PC-9 (cell line): Measurements from ENCODE around the gene HELZ. TPM values are rescaled to one million over a fixed set of nuclear protein-coding genes. Genes with fewer than 3 reads are reported as not detected.

ENCODE experiments used
- BruUV-seq: library from RNA; stranded (reverse); fragments of 400-500 nt; replicated peaks from 2 replicates; lab custom pipeline; 2021; lab: Mats Ljungman, UMichigan
- CTCF ChIA-PET: fragments of 300-600 bp; sonication (Branson Sonifier 250); formaldehyde crosslinking; loops from one replicate; lab custom pipeline; 2022; ENCODE audit warnings: antibody characterized with exemption; lab: Charles Lee
- POLR2A ChIA-PET: fragments of 300-600 bp; sonication (Branson Sonifier 250); formaldehyde crosslinking; loops from one replicate; lab custom pipeline; 2022; ENCODE audit warnings: antibody characterized with exemption; ENCODE audit not compliant: unreplicated experiment; lab: Charles Lee
- DNase-seq, 2 experiments: peaks; one replicate each; pipeline versions ENCODE4 v3.0.0 to v3.0.0-alpha.2; 2015 to 2022; ENCODE audit warnings: mixed read lengths in 1 of 2
- H2AFZ ChIP-seq: fragments of 200-600 bp; sonication (generic); 2 replicates; pipeline ENCODE4 v1.8.1; 2017; ENCODE audit warnings: antibody characterized with exemption
- H3F3A ChIP-seq: fragments of 200-600 bp; sonication (generic); 2 replicates; pipeline ENCODE4 v1.8.1; 2017; ENCODE audit warnings: antibody characterized with exemption, mild to moderate bottlenecking, low read depth; ENCODE audit not compliant: insufficient read depth
- H3K27ac ChIP-seq: fragments of 200-600 bp; sonication (generic); 2 replicates; pipeline ENCODE4 v1.6.1; 2016; ENCODE audit warnings: mixed run types
- H3K27me3 ChIP-seq: fragments of 200-600 bp; sonication (generic); 2 replicates; pipeline ENCODE4 v1.6.1; 2016; ENCODE audit warnings: low read depth, mixed run types; ENCODE audit not compliant: insufficient read depth
- H3K36me3 ChIP-seq: fragments of 200-600 bp; sonication (generic); 2 replicates; pipeline ENCODE4 v1.6.1; 2016; ENCODE audit warnings: low read depth, mixed run types
- H3K4me1 ChIP-seq: fragments of 200-600 bp; sonication (generic); replicated peaks from 2 replicates; pipeline ENCODE4 v1.6.1; 2016; ENCODE audit warnings: mixed run types; ENCODE audit not compliant: insufficient read depth
- H3K4me2 ChIP-seq: fragments of 200-600 bp; sonication (generic); 2 replicates; pipeline ENCODE4 v1.6.1; 2017; ENCODE audit warnings: mixed run types
- H3K4me3 ChIP-seq: fragments of 200-600 bp; sonication (generic); 2 replicates; pipeline ENCODE4 v1.6.1; 2016; ENCODE audit warnings: mixed run types
- H3K79me2 ChIP-seq: fragments of 200-600 bp; sonication (generic); 2 replicates; pipeline ENCODE4 v1.6.1; 2017; ENCODE audit warnings: low read depth, mixed run types
- H3K9me2 ChIP-seq: fragments of 200-600 bp; sonication (generic); 2 replicates; pipeline ENCODE4 v1.8.1; 2017; ENCODE audit warnings: mild to moderate bottlenecking; ENCODE audit not compliant: insufficient read depth
- H3K9me3 ChIP-seq: fragments of 200-600 bp; sonication (generic); 2 replicates; pipeline ENCODE4 v1.8.1; 2016; ENCODE audit warnings: low read depth; ENCODE audit not compliant: insufficient read depth
- H4K20me1 ChIP-seq: fragments of 200-600 bp; sonication (generic); 2 replicates; pipeline ENCODE4 v1.8.1; 2017; ENCODE audit not compliant: insufficient read depth
- EZH2 ChIP-seq: fragments of 200-600 bp; sonication (generic); IDR thresholded peaks from 2 replicates; pipeline ENCODE4 v1.8.0; 2017; ENCODE audit warnings: antibody characterized with exemption, low read depth
- intact Hi-C: fragments of 100-400 bp; cut with micrococcal nuclease; formaldehyde crosslinking; loops from one replicate; pipeline ENCODE4 v1.10.0; 2022; ENCODE audit not compliant: unreplicated experiment
- total RNA-seq: library from RNA; stranded (reverse); gene quantifications from 2 replicates; pipeline ENCODE4 v1.2.3, GENCODE V29; 2021
- TF ChIP-seq, protein P1 (sequence below): fragments of 200-600 bp; sonication (generic); conservative IDR thresholded peaks from 2 replicates; pipeline ENCODE4 v1.6.1; 2017; ENCODE audit warnings: mixed run types, antibody characterized with exemption, mild to moderate bottlenecking, moderate library complexity

Gene HELZ
- total RNA-seq, 1 experiment from 2014 or later = 38.0 TPM

DNA sequence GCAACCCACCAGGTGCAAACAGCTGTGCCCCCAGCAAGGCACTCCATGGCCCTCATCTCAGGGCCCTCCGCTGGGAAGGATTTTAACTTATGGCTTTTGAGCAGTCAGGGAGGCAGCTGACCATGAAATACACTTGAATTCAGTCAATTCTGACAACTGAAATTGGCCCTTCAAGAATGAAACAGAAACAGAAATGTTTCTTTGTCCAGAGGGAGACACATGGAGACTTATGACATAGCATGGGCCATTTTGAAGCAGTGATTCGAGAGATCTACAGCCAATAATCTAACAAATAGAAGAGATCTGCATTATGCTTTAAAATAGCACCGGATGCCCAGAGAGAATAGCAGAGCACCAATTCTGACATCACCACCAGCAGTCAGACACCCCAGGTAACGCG is 193.2 kb downstream of the HELZ start:
- no peak overlapping the region for H2AFZ ChIP-seq
- H3K79me2 ChIP-seq = no peaks in the 10 kb centered on the region
- no peaks in the 10 kb centered on the region for H3K9me2 ChIP-seq
- no peak for DNase-seq
- no TSS peak for BruUV-seq
- H3K9me3 ChIP-seq = peaks cover 14% of the 10 kb centered on the region
- no peaks in the 10 kb centered on the region for H3K36me3 ChIP-seq
- H3F3A ChIP-seq = no peaks in the 10 kb centered on the region
- no peaks in the 10 kb centered on the region for H4K20me1 ChIP-seq
- H3K4me1 ChIP-seq = no peaks in the 10 kb centered on the region
- H3K27me3 ChIP-seq = no peaks in the 10 kb centered on the region
- H3K4me3 ChIP-seq = no peak overlapping the region
- intact Hi-C loops = no loop called here
- no peak overlapping the region for H3K4me2 ChIP-seq
- ChIA-PET CTCF (no interaction called here), POLR2A (no interaction called here)
- no peak overlapping the region for H3K27ac ChIP-seq
- TF ChIP-seq, protein P1, sequence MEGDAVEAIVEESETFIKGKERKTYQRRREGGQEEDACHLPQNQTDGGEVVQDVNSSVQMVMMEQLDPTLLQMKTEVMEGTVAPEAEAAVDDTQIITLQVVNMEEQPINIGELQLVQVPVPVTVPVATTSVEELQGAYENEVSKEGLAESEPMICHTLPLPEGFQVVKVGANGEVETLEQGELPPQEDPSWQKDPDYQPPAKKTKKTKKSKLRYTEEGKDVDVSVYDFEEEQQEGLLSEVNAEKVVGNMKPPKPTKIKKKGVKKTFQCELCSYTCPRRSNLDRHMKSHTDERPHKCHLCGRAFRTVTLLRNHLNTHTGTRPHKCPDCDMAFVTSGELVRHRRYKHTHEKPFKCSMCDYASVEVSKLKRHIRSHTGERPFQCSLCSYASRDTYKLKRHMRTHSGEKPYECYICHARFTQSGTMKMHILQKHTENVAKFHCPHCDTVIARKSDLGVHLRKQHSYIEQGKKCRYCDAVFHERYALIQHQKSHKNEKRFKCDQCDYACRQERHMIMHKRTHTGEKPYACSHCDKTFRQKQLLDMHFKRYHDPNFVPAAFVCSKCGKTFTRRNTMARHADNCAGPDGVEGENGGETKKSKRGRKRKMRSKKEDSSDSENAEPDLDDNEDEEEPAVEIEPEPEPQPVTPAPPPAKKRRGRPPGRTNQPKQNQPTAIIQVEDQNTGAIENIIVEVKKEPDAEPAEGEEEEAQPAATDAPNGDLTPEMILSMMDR = no peak
- TF ChIP-seq EZH2 = no peak

DNA sequence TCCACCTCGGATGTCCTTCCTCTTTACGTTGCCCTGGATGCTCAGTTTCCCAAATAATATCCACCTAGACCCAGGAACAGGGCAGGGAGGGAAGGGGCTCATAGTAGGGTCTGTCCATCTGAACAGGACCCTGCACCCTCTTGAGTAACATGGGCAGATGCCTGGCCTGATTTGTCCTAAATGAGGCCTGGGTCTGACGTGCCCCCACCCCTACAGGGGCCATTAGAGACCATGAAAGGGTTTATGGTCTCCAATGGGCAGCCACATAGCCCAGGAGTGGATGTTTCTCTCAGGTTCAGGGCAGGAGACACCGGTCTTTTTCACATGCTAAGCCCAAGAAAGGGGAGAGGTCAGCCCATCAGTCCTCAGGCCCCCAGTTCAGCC is 193.8 kb downstream of the HELZ start:
- Histone ChIP-seq H3K9me2 (no peaks in the 10 kb centered on the region), H3K79me2 (no peaks in the 10 kb centered on the region), H3K27ac (no peak overlapping the region), H2AFZ (no peak overlapping the region), H3K9me3 (peaks cover 14% of the 10 kb centered on the region), H3K4me3 (no peak overlapping the region), H3F3A (no peaks in the 10 kb centered on the region), H3K4me2 (no peak overlapping the region), H3K36me3 (no peaks in the 10 kb centered on the region), H3K4me1 (no peaks in the 10 kb centered on the region), H3K27me3 (no peaks in the 10 kb centered on the region), H4K20me1 (no peaks in the 10 kb centered on the region)
- TF ChIP-seq, protein P1 = no peak
- no peak for TF ChIP-seq EZH2
- POLR2A ChIA-PET = no interaction called here
- CTCF ChIA-PET = no interaction called here
- no peak for DNase-seq
- intact Hi-C loops = no loop called here
- BruUV-seq = no TSS peak

DNA sequence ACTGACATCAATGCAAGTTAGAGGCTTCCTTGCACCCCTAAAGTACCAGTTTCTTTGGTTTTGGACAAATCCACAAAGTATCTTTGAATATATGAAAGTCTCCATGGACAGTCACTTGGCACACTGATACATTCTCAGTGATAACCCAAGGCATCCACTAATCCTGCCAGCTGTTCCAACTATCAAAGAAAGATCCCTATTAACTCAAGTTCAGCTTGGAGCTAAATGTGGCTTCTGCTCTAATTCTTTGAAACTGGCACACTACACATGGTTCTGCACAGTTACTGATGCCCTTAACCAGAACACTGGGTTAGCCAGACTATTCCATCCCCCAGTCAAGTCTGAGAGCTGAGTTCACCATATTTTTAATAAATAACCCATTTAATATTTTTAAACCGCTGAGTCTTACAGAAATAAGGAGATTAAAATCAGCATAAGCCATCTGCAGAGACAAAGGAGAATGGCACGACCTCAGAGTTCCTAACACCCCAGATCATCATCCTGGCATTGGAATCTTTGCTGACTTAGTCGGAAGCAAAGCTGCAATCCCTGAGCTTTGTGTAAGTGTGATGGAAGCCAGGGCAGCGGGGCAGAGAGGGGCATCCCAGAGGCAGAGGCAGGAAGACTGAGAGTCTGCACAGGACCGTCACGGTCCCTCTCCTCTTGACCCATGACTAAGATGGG is 194.4 kb downstream of the HELZ start:
- Histone ChIP-seq H3K27me3 (no peaks in the 10 kb centered on the region), H3K27ac (no peak overlapping the region), H2AFZ (no peak overlapping the region), H3K4me2 (no peak overlapping the region), H4K20me1 (no peaks in the 10 kb centered on the region), H3K9me2 (no peaks in the 10 kb centered on the region), H3F3A (no peaks in the 10 kb centered on the region), H3K4me1 (no peaks in the 10 kb centered on the region), H3K36me3 (no peaks in the 10 kb centered on the region), H3K4me3 (no peak overlapping the region), H3K9me3 (peaks cover 14% of the 10 kb centered on the region), H3K79me2 (no peaks in the 10 kb centered on the region)
- POLR2A ChIA-PET = no interaction called here
- CTCF ChIA-PET = no interaction called here
- no peak for TF ChIP-seq EZH2
- TF ChIP-seq, protein P1 = no peak
- no TSS peak for BruUV-seq
- DNase-seq = no peak
- intact Hi-C loops = no loop called here
